Fibroblast of lung (primary cell): ENCODE data around the gene C1RL. TPM values are rescaled to one million over a fixed set of nuclear protein-coding genes. Genes with fewer than 3 reads are reported as not detected.

Source experiments
- DNase-seq, 2 donors: peaks; one replicate each; pipeline versions ENCODE4 v3.0.0 to v3.0.0-alpha.2; 2010; ENCODE audit warnings: low read depth in 2 of 2
- H2AFZ ChIP-seq: 2 replicates; pipeline ENCODE4 v1.5.1; 2012; ENCODE audit warnings: low read length, control low read depth, inconsistent platforms
- H3K27ac ChIP-seq: 2 replicates; pipeline ENCODE4 v1.5.1; 2011; ENCODE audit warnings: low read length, control low read depth; ENCODE audit not compliant: insufficient read depth
- H3K27me3 ChIP-seq: 2 replicates; pipeline ENCODE4 v1.5.1; 2011; ENCODE audit warnings: mild to moderate bottlenecking, low read length; ENCODE audit not compliant: control insufficient read depth, insufficient read depth
- H3K36me3 ChIP-seq: 2 replicates; pipeline ENCODE4 v1.5.1; 2011; ENCODE audit warnings: low read length; ENCODE audit not compliant: control insufficient read depth, insufficient read depth
- H3K4me1 ChIP-seq: 2 replicates; pipeline ENCODE4 v1.5.1; 2011; ENCODE audit warnings: low read length; ENCODE audit not compliant: control insufficient read depth, insufficient read depth; ENCODE audit errors: extremely low read depth
- H3K4me2 ChIP-seq: 2 replicates; pipeline ENCODE4 v1.5.1; 2011; ENCODE audit warnings: low read length, control low read depth; ENCODE audit not compliant: insufficient read depth; ENCODE audit errors: extremely low read depth
- H3K4me3 ChIP-seq, 4 experiments: fragments of 200-600 bp in 1 of 4; sonication (generic) in 1 of 4; replicated peaks in 1 of 4; 2 replicates each; pipeline ENCODE4 v1.5.1; 2011 to 2016; ENCODE audit warnings: low read length in 4 of 4, low read depth in 3 of 4, mild to moderate bottlenecking in 3 of 4, control low read depth in 2 of 4, inconsistent platforms in 1 of 4, mixed read lengths in 1 of 4; ENCODE audit not compliant: insufficient read depth in 1 of 4; ENCODE audit errors: control extremely low read depth in 1 of 4
- H3K79me2 ChIP-seq: 2 replicates; pipeline ENCODE4 v1.5.1; 2012; ENCODE audit warnings: mild to moderate bottlenecking, low read length, inconsistent platforms; ENCODE audit not compliant: control insufficient read depth, insufficient read depth
- H3K9ac ChIP-seq: 2 replicates; pipeline ENCODE4 v1.5.1; 2011; ENCODE audit warnings: mild to moderate bottlenecking, low read length, control low read depth; ENCODE audit not compliant: insufficient read depth
- H3K9me3 ChIP-seq: 2 replicates; pipeline ENCODE4 v1.5.1; 2012; ENCODE audit warnings: low read depth, low read length; ENCODE audit not compliant: control insufficient read depth, insufficient read depth
- H4K20me1 ChIP-seq: 2 replicates; pipeline ENCODE4 v1.5.1; 2011; ENCODE audit warnings: low read length; ENCODE audit not compliant: control insufficient read depth, insufficient read depth; ENCODE audit errors: extremely low read depth
- CTCF ChIP-seq, 2 donors: IDR thresholded peaks in 1 of 2; conservative IDR thresholded peaks in 1 of 2; 1 replicate in 1 of 2; 2 replicates in 1 of 2; pipeline ENCODE4 v1.5.1; 2011 to 2012; ENCODE audit warnings: low read length in 2 of 2, control low read depth in 1 of 2, inconsistent platforms in 1 of 2, low read depth in 1 of 2, mild to moderate bottlenecking in 1 of 2
- EZH2 ChIP-seq: IDR thresholded peaks from 2 replicates; pipeline ENCODE4 v1.5.1; 2012; ENCODE audit warnings: low read length, control low read depth, mild to moderate bottlenecking; ENCODE audit errors: missing control alignments
- polyA plus RNA-seq, 2 donors: library from polyadenylated mRNA; depleted of rRNA in 1 of 2; stranded (reverse) in 1 of 2; unstranded in 1 of 2; fragments of >200 nt; gene quantifications; 2 replicates each; pipeline ENCODE4 v1.2.1, GENCODE V29; 2011 to 2012; ENCODE audit warnings: missing spikeins in 1 of 2
- total RNA-seq: library from RNA; depleted of rRNA; stranded (reverse); fragments of >200 nt; gene quantifications from 2 replicates; pipeline ENCODE4 v1.2.1, GENCODE V29; 2014

The C1RL gene
- total and polyA plus RNA-seq, 2 donors (not counting 1 experiment from before 2014, with no cell fraction given): 46.2 to 64.9 TPM

GRCh38 chr12:7075939-7076338 is 33.1 kb downstream of the C1RL start:
- peaks cover 6% of the 10 kb centered on the region for H3K36me3 ChIP-seq
- no peak overlapping the region for H3K4me2 ChIP-seq
- no peaks in the 10 kb centered on the region for H3K9me3 ChIP-seq
- no peaks in the 10 kb centered on the region for H4K20me1 ChIP-seq
- no peaks in the 10 kb centered on the region for H3K27me3 ChIP-seq
- peaks cover 24% of the 10 kb centered on the region for H3K4me1 ChIP-seq
- no peak overlapping the region for H3K27ac ChIP-seq
- no peak overlapping the region for H3K9ac ChIP-seq
- no peaks in the 10 kb centered on the region for H3K79me2 ChIP-seq
- no peak overlapping the region for H3K4me3 ChIP-seq
- DNase-seq: peak; percentile 13 to 92
- TF ChIP-seq CTCF (conservative IDR thresholded peaks at IDR 0.05 in 1 of 2, IDR thresholded peaks at IDR 0.05 in 1 of 2; ENCODE audit: low read depth in 1 of 2, low read length in 2 of 2): no peak
- TF ChIP-seq EZH2: no peak
- no peak overlapping the region for H2AFZ ChIP-seq

- Histone ChIP-seq H3K27ac (no peak overlapping the region), H3K9me3 (no peaks in the 10 kb centered on the region), H3K27me3 (no peaks in the 10 kb centered on the region), H3K4me3 (no peak overlapping the region), H3K36me3 (peaks cover 4% of the 10 kb centered on the region), H3K4me2 (no peak overlapping the region), H3K4me1 (peaks cover 22% of the 10 kb centered on the region), H2AFZ (no peak overlapping the region), H3K9ac (no peak overlapping the region), H3K79me2 (no peaks in the 10 kb centered on the region), H4K20me1 (no peaks in the 10 kb centered on the region)
- no peak for TF ChIP-seq CTCF (conservative IDR thresholded peaks at IDR 0.05 in 1 of 2, IDR thresholded peaks at IDR 0.05 in 1 of 2; ENCODE audit: low read depth in 1 of 2, low read length in 2 of 2)
- no peak for TF ChIP-seq EZH2
- no peak for DNase-seq
Measured at GRCh38 chr12:7075518-7075917, 33.5 kb downstream of the C1RL start.

- Histone ChIP-seq H3K36me3 (peaks cover 8% of the 10 kb centered on the region), H3K9ac (no peak overlapping the region), H3K79me2 (no peaks in the 10 kb centered on the region), H3K27ac (no peak overlapping the region), H3K27me3 (no peaks in the 10 kb centered on the region), H3K9me3 (no peaks in the 10 kb centered on the region), H2AFZ (no peak overlapping the region), H3K4me1 (peaks cover 11% of the 10 kb centered on the region), H4K20me1 (no peaks in the 10 kb centered on the region), H3K4me2 (no peak overlapping the region), H3K4me3 (no peak overlapping the region)
- no peak for DNase-seq
- no peak for TF ChIP-seq CTCF (conservative IDR thresholded peaks at IDR 0.05 in 1 of 2, IDR thresholded peaks at IDR 0.05 in 1 of 2; ENCODE audit: low read depth in 1 of 2, low read length in 2 of 2)
- no peak for TF ChIP-seq EZH2
Measured at GRCh38 chr12:7073946-7074345, 35.1 kb downstream of the C1RL start.
